H9 (cell line): ENCODE data around the gene ZC3H15. TPM values are rescaled to one million over a fixed set of nuclear protein-coding genes. Genes with fewer than 3 reads are reported as not detected.

Source experiments
- DNase-seq: peaks from one replicate; pipeline ENCODE4 v3.0.0-alpha.2; 2017
- H2AFZ ChIP-seq: one replicate; pipeline ENCODE4 v1.6.1; 2013; ENCODE audit warnings: mild to moderate bottlenecking, low read length, control low read depth, moderate library complexity
- H2AK5ac ChIP-seq: 2 replicates; pipeline ENCODE4 v1.6.1; 2013; ENCODE audit warnings: low read length, control low read depth, mixed read lengths; ENCODE audit not compliant: insufficient read length
- H2BK120ac ChIP-seq: one replicate; pipeline ENCODE4 v1.6.1; 2013; ENCODE audit warnings: low read depth, mild to moderate bottlenecking, low read length, control low read depth, inconsistent platforms; ENCODE audit not compliant: poor library complexity, severe bottlenecking
- H2BK12ac ChIP-seq: 2 replicates; pipeline ENCODE4 v1.6.1; 2013; ENCODE audit warnings: low read length, control low read depth, mixed read lengths, low read depth; ENCODE audit not compliant: insufficient read length
- H2BK15ac ChIP-seq: 2 replicates; pipeline ENCODE4 v1.6.1; 2013; ENCODE audit warnings: low read depth, low read length, control low read depth
- H2BK20ac ChIP-seq: one replicate; pipeline ENCODE4 v1.6.1; 2013; ENCODE audit warnings: low read depth, mild to moderate bottlenecking, low read length, control low read depth, inconsistent platforms; ENCODE audit not compliant: poor library complexity, severe bottlenecking
- H2BK5ac ChIP-seq: 2 replicates; pipeline ENCODE4 v1.6.1; 2013; ENCODE audit warnings: low read length, control low read depth, mixed read lengths; ENCODE audit not compliant: insufficient read length
- H3K14ac ChIP-seq: 2 replicates; pipeline ENCODE4 v1.6.1; 2013; ENCODE audit warnings: low read length, control low read depth; ENCODE audit not compliant: insufficient read depth
- H3K18ac ChIP-seq: 2 replicates; pipeline ENCODE4 v1.6.1; 2013; ENCODE audit warnings: low read depth, mild to moderate bottlenecking, mixed read lengths, low read length, control low read depth; ENCODE audit not compliant: insufficient read length
- H3K23ac ChIP-seq: 2 replicates; pipeline ENCODE4 v1.6.1; 2013; ENCODE audit warnings: low read length, control low read depth, mixed read lengths, low read depth; ENCODE audit not compliant: insufficient read length
- H3K23me2 ChIP-seq: 2 replicates; pipeline ENCODE4 v1.6.1; 2013; ENCODE audit warnings: low read depth, mild to moderate bottlenecking, mixed read lengths, low read length, control low read depth; ENCODE audit not compliant: insufficient read length, poor library complexity, severe bottlenecking
- H3K27ac ChIP-seq: 2 replicates; pipeline ENCODE4 v1.5.1; 2013; ENCODE audit warnings: low read length, control low read depth, mixed read lengths, low read depth; ENCODE audit not compliant: insufficient read length
- H3K27me3 ChIP-seq: 2 replicates; pipeline ENCODE4 v1.6.1; 2013; ENCODE audit warnings: low read length, control low read depth, inconsistent platforms; ENCODE audit not compliant: insufficient read depth
- H3K4ac ChIP-seq: 2 replicates; pipeline ENCODE4 v1.6.1; 2013; ENCODE audit warnings: low read depth, mild to moderate bottlenecking, control low read depth, inconsistent platforms, low read length, moderate library complexity
- H3K4me1 ChIP-seq: 2 replicates; pipeline ENCODE4 v1.6.1; 2013; ENCODE audit warnings: low read length, control low read depth, inconsistent platforms; ENCODE audit not compliant: insufficient read depth
- H3K4me2 ChIP-seq: 2 replicates; pipeline ENCODE4 v1.6.1; 2013; ENCODE audit warnings: low read length, control low read depth, mixed read lengths; ENCODE audit not compliant: insufficient read length, insufficient read depth
- H3K56ac ChIP-seq: 2 replicates; pipeline ENCODE4 v1.6.1; 2013; ENCODE audit warnings: low read depth, mild to moderate bottlenecking, mixed read lengths, low read length, control low read depth; ENCODE audit not compliant: insufficient read length
- H3K79me1 ChIP-seq: 2 replicates; pipeline ENCODE4 v1.6.1; 2013; ENCODE audit warnings: low read depth, mild to moderate bottlenecking, moderate library complexity, low read length, control low read depth, inconsistent platforms; ENCODE audit not compliant: insufficient read depth, poor library complexity, severe bottlenecking
- H3K79me2 ChIP-seq: 2 replicates; pipeline ENCODE4 v1.6.1; 2013; ENCODE audit warnings: low read length, control low read depth, inconsistent platforms; ENCODE audit not compliant: insufficient read depth
- H3K9ac ChIP-seq: 2 replicates; pipeline ENCODE4 v1.6.1; 2013; ENCODE audit warnings: low read length, control low read depth, mixed read lengths; ENCODE audit not compliant: insufficient read length; ENCODE audit errors: extremely low read depth
- H3K9me3 ChIP-seq: one replicate; pipeline ENCODE4 v1.6.1; 2013; ENCODE audit warnings: low read depth, low read length, inconsistent platforms; ENCODE audit not compliant: control insufficient read depth
- H3T11ph ChIP-seq: one replicate; pipeline ENCODE4 v1.6.1; 2013; ENCODE audit warnings: mild to moderate bottlenecking, low read length, control low read depth, inconsistent platforms
- H4K20me1 ChIP-seq: one replicate; pipeline ENCODE4 v1.6.1; 2013; ENCODE audit not compliant: control insufficient read depth, insufficient read length, insufficient read depth
- H4K5ac ChIP-seq: 2 replicates; pipeline ENCODE4 v1.6.1; 2013; ENCODE audit warnings: low read depth, mild to moderate bottlenecking, mixed read lengths, low read length, control low read depth; ENCODE audit not compliant: insufficient read length
- H4K8ac ChIP-seq: replicated peaks from 2 replicates; pipeline ENCODE4 v1.6.1; 2013; ENCODE audit warnings: low read length, control low read depth, mixed read lengths, low read depth; ENCODE audit not compliant: insufficient read length
- H4K91ac ChIP-seq: 2 replicates; pipeline ENCODE4 v1.6.1; 2013; ENCODE audit warnings: low read depth, mild to moderate bottlenecking, moderate library complexity, mixed read lengths, low read length, control low read depth; ENCODE audit not compliant: insufficient read length
- H3K27ac Mint-ChIP-seq, 3 experiments: 2 replicates in 2 of 3; 3 replicates in 1 of 3; pipeline ENCODE4 v1.8.0; 2020 to 2021; ENCODE audit warnings: mixed read lengths in 3 of 3, mild to moderate bottlenecking in 1 of 3, moderate library complexity in 1 of 3
- H3K27me3 Mint-ChIP-seq: 2 replicates; pipeline ENCODE4 v1.8.0; 2021; ENCODE audit warnings: low read depth, mild to moderate bottlenecking, moderate library complexity, mixed read lengths
- H3K36me3 Mint-ChIP-seq, 3 experiments: 2 replicates in 2 of 3; 3 replicates in 1 of 3; pipeline ENCODE4 v1.8.0; 2020 to 2021; ENCODE audit warnings: low read depth in 3 of 3, mixed read lengths in 3 of 3; ENCODE audit not compliant: insufficient read depth in 1 of 3
- H3K4me1 Mint-ChIP-seq, 2 experiments: 2 replicates each; pipeline ENCODE4 v1.8.0; 2020; ENCODE audit warnings: mixed read lengths in 2 of 2
- H3K4me3 Mint-ChIP-seq, 2 experiments: 2 replicates in 1 of 2; 3 replicates in 1 of 2; pipeline ENCODE4 v1.8.0; 2020 to 2021; ENCODE audit warnings: mild to moderate bottlenecking in 2 of 2, mixed read lengths in 2 of 2, moderate library complexity in 1 of 2
- H3K9me3 Mint-ChIP-seq, 2 experiments: 2 replicates in 1 of 2; 3 replicates in 1 of 2; pipeline ENCODE4 v1.8.0; 2020; ENCODE audit warnings: mild to moderate bottlenecking in 2 of 2, mixed read lengths in 2 of 2, moderate library complexity in 1 of 2
- CTCF ChIP-seq: fragments of 200-600 bp; sonication (generic); conservative IDR thresholded peaks from 3 replicates; pipeline ENCODE4 v1.8.0; 2021; ENCODE audit warnings: antibody characterized with exemption, mild to moderate bottlenecking
- WGBS: extraction: QIAGEN DNeasy Blood & Tissue Kit; methylation state at CpG from one replicate; pipeline ENCODE4 v1.1.7; 2013; ENCODE audit warnings: missing lambda C conversion rate, low lambda C conversion rate, mixed read lengths; ENCODE audit not compliant: insufficient read length; ENCODE audit errors: extremely low coverage; 5-methylcytosine and 5-hydroxymethylcytosine counted together
- total RNA-seq: library from RNA; stranded (reverse); gene quantifications from 2 replicates; pipeline ENCODE4 v1.2.1, GENCODE V29; 2021

The ZC3H15 gene
- total RNA-seq, 1 experiment from 2014 or later = 71.3 TPM

DNA sequence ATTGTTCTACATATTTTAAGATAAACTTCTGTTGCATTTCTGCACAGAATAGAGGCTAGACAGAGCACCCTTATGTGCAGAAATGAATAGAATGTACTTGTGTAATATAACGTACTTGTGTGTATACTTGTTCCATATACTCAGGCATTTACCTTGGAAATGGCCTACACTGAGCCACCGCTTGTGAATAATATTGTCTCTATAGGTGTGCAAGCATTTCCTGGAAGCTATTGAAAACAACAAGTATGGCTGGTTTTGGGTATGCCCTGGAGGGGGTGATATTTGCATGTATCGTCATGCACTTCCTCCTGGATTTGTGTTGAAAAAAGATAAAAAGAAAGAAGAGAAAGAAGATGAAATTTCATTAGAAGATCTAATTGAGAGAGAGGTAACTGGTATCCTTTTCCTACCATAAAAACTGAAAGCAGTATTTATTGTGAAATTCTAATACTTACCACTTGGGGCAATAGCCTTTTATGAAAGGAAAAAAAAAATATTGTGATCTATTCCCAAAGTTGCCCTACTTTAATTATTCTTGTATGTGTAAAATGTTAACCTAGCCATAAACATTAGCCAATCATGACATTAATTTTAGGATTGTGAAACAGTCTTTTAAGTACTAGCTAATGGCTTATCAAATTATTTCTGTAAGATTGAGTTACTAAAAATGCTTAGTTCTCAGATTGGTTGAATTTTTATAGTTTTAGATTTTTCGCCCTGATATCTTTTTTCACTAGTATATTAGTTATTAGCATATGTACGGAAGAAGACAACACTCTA lies 18.0 kb downstream of the ZC3H15 start:
- no peak overlapping the region for H2AK5ac ChIP-seq
- no peak overlapping the region for H3K56ac ChIP-seq
- no peak for DNase-seq
- no peaks in the 10 kb centered on the region for H3K27me3 ChIP-seq
- H4K20me1 ChIP-seq = no peaks in the 10 kb centered on the region
- no peak overlapping the region for H4K5ac ChIP-seq
- H3K9ac ChIP-seq = no peak overlapping the region
- H2BK120ac ChIP-seq = no peak overlapping the region
- Mint-ChIP-seq H3K27me3 (no peaks in the 10 kb centered on the region), H3K4me1 (no peaks in the 10 kb centered on the region), H3K9me3 (no peaks in the 10 kb centered on the region), H3K4me3 (no peak overlapping the region), H3K36me3 (peaks cover 47 to 71% (median 57%) of the 10 kb centered on the region in 3 experiments), H3K27ac (no peak overlapping the region)
- H2BK12ac ChIP-seq = no peak overlapping the region
- no peaks in the 10 kb centered on the region for H3K4me1 ChIP-seq
- H3T11ph ChIP-seq = no peak overlapping the region
- H3K27ac ChIP-seq = no peak overlapping the region
- H2BK5ac ChIP-seq = no peak overlapping the region
- no peak overlapping the region for H3K4ac ChIP-seq
- no peak overlapping the region for H3K23ac ChIP-seq
- no peaks in the 10 kb centered on the region for H3K23me2 ChIP-seq
- H2AFZ ChIP-seq = no peak overlapping the region
- no peak overlapping the region for H4K91ac ChIP-seq
- no peak overlapping the region for H2BK20ac ChIP-seq
- H3K79me1 ChIP-seq = peaks cover 3% of the 10 kb centered on the region
- H3K9me3 ChIP-seq = no peaks in the 10 kb centered on the region
- H3K4me2 ChIP-seq = no peak overlapping the region
- no peak overlapping the region for H2BK15ac ChIP-seq
- H4K8ac ChIP-seq = no peak overlapping the region
- no peak overlapping the region for H3K14ac ChIP-seq
- peak; percentile 67 for TF ChIP-seq CTCF
- no CpG with 5 or more reads among the region's 5 CpGs for WGBS
- H3K18ac ChIP-seq = no peak overlapping the region
- no peaks in the 10 kb centered on the region; the same call in 1 of the 2 replicates for H3K79me2 ChIP-seq
